Measurements from ENCODE around the gene TPSG1.

DNA sequence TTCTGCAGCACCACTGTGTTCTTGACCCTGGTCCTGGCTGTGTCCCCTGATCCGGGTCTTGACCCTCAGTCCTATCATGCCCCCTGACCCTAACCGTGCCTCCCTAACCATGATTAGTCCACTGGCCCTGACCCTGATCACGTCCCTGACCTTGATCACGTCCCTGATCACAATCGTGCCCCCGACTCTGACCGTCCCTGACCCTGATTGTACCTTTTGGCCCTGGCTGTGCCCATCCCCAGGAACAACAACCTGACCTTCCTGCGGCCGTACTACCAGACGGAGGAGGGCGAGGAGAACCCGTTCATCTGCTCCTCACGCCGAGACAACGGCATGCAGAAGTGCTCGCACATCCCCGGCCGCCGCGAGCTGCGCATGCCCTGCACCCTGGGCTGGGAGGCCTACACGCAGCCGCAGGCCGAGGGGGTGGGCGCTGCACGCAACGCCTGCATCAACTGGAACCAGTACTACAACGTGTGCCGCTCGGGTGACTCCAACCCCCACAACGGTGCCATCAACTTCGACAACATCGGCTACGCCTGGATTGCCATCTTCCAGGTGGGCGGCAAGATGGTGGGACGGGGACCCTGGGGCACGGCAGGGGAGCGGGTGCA is 24.9 kb downstream of the TPSG1 start:
- TF ChIP-seq CTCF (IDR thresholded peaks at IDR 0.05; ENCODE audit: low read length) (no peak), EZH2 (IDR thresholded peaks at IDR 0.05; ENCODE audit: borderline replicate concordance, low read length) (no peak)
